ENCODE data around the gene ZCCHC2. TPM values are rescaled to one million over a fixed set of nuclear protein-coding genes. Genes with fewer than 3 reads are reported as not detected.

ZCCHC2 gene
- total and polyA plus RNA-seq, 2 of the 8 experiments (the other 6 are each of a cell fraction or from before 2014, with no cell fraction given) = 13.5 to 18.6 TPM

GRCh38 chr18:62555135-62555534 is 32.3 kb downstream of the ZCCHC2 start (continued):
- TF ChIP-seq CHD7 (IDR thresholded peaks at IDR 0.05; ENCODE audit: insufficient replicate concordance, low read length) = no peak
- TF ChIP-seq RXRA (IDR thresholded peaks at IDR 0.05; ENCODE audit: insufficient read depth, low read depth, low read length) = no peak
- TF ChIP-seq CHD2 (IDR thresholded peaks at IDR 0.05; ENCODE audit: low read length) = no peak
- no peak for TF ChIP-seq KDM4A (IDR thresholded peaks at IDR 0.05; ENCODE audit: low read depth, low read length, severe bottlenecking)
- TF ChIP-seq CTBP2 (IDR thresholded peaks at IDR 0.05; ENCODE audit: borderline replicate concordance, insufficient read depth, insufficient read length, low read length) = no peak
